Measurements from ENCODE around the gene CDK14.

CDK14 gene

GRCh38 chr7:90818341-90818740, 222.2 kb downstream of the CDK14 start:
- no peak for DNase-seq

GRCh38 chr7:90821961-90822620, 226.0 kb downstream of the CDK14 start:
- no peak for DNase-seq

GRCh38 chr7:90824386-90825307, 228.5 kb downstream of the CDK14 start:
- DNase-seq, result no peak

- DNase-seq, result no peak
These were observed 229.7 kb downstream of the CDK14 start for GRCh38 chr7:90825779-90826178.

- no peak for DNase-seq
These were observed 232.5 kb downstream of the CDK14 start for GRCh38 chr7:90828601-90829000.

- no peak for DNase-seq
These were observed 234.2 kb downstream of the CDK14 start for GRCh38 chr7:90830308-90830707.

- no peak for DNase-seq
These were observed 236.6 kb downstream of the CDK14 start for GRCh38 chr7:90832726-90833125.

- no peak for DNase-seq
These were observed 237.3 kb downstream of the CDK14 start for GRCh38 chr7:90833443-90833842.

GRCh38 chr7:90834771-90835170, 238.7 kb downstream of the CDK14 start:
- DNase-seq, result no peak

GRCh38 chr7:90835861-90836260, 239.7 kb downstream of the CDK14 start:
- no peak for DNase-seq

- DNase-seq, result no peak
These were observed 240.8 kb downstream of the CDK14 start for GRCh38 chr7:90836937-90837336.

GRCh38 chr7:90838799-90839198, 242.7 kb downstream of the CDK14 start:
- DNase-seq, result no peak

GRCh38 chr7:90839316-90839715, 243.2 kb downstream of the CDK14 start:
- no peak for DNase-seq

- DNase-seq, result no peak
These were observed 243.7 kb downstream of the CDK14 start for GRCh38 chr7:90839727-90840291.

GRCh38 chr7:90841759-90842429, 245.8 kb downstream of the CDK14 start:
- DNase-seq, result no peak

- no peak for DNase-seq
These were observed 246.3 kb downstream of the CDK14 start for GRCh38 chr7:90842430-90842788.

GRCh38 chr7:90843472-90843871, 247.4 kb downstream of the CDK14 start:
- no peak for DNase-seq

GRCh38 chr7:90844421-90844820, 248.3 kb downstream of the CDK14 start:
- no peak for DNase-seq

GRCh38 chr7:90846192-90846591, 250.1 kb downstream of the CDK14 start:
- no peak for DNase-seq

- DNase-seq, result no peak
These were observed 253.9 kb downstream of the CDK14 start for GRCh38 chr7:90850066-90850465.

GRCh38 chr7:90850471-90850870, 254.3 kb downstream of the CDK14 start:
- DNase-seq, result no peak

GRCh38 chr7:90853205-90853604, 257.1 kb downstream of the CDK14 start:
- no peak for DNase-seq

GRCh38 chr7:90856351-90857070, 260.4 kb downstream of the CDK14 start:
- no peak for DNase-seq

Data from activated CD4-positive, alpha-beta T cell treated with anti-CD3 and anti-CD28 coated beads, Interleukin-2, amount 50 U/mL, for 16 hours (primary cell).